C4-2B (cell line): ENCODE results near the gene SSH2.

Experiments used
- CTCF ChIP-seq: fragments of 450-650 bp; conservative IDR thresholded peaks from 2 replicates; pipeline ENCODE4 v1.5.1; 2017; ENCODE audit warnings: mild to moderate bottlenecking
- ZFX ChIP-seq: fragments of 450-650 bp; IDR thresholded peaks from 2 replicates; pipeline ENCODE4 v1.6.1; 2017

DNA sequence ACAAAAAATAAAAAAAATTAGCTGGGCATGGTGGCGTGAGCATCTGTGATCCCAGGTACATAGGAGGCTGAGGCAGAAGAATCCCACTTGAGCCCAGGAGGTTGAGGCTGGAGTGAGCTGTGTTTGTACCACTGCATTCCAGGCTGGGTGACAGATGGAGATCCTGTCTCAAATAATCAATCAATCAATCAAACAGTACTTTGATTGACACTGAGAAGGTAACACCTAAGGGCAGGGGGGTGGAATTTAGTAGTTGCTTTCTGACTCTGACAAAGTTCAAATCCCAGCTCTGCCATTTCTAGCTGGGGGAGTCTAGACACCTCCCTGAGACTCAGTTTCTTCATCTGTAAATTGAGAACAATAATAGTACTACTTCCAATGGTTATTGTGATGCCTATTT lies 12.0 kb downstream of the SSH2 start:
- no peak for TF ChIP-seq CTCF
- no peak for TF ChIP-seq ZFX
